Measurements from ENCODE around the gene ATP2B3.
A peak's percentile ranks its signal among the peaks of the same experiment; 100 is the strongest.

Gene ATP2B3

GRCh38 chrX:153504445-153505016 is 12.9 kb upstream of the ATP2B3 start:
- TF ChIP-seq POLR2AphosphoS5 (IDR thresholded peaks at IDR 0.05; ENCODE audit: low read depth, low read length) (no peak), TAF1 (IDR thresholded peaks at IDR 0.05; ENCODE audit: borderline replicate concordance, insufficient read depth, low read length) (no peak), REST (IDR thresholded peaks at IDR 0.05; ENCODE audit: insufficient read depth in 1 of 2, low read depth in 2 of 2, low read length in 2 of 2) (no peak), FOXP2 (optimal IDR thresholded peaks at IDR 0.05; ENCODE audit: borderline replicate concordance, extremely low read depth, extremely low read length, insufficient read depth) (no peak), SIN3A (IDR thresholded peaks at IDR 0.05; ENCODE audit: borderline replicate concordance, insufficient read depth, low read length) (no peak)

- TF ChIP-seq POLR2AphosphoS5 (IDR thresholded peaks at IDR 0.05; ENCODE audit: low read depth, low read length): no peak
- TF ChIP-seq FOXP2 (optimal IDR thresholded peaks at IDR 0.05; ENCODE audit: borderline replicate concordance, extremely low read depth, extremely low read length, insufficient read depth): no peak
- TF ChIP-seq SIN3A (IDR thresholded peaks at IDR 0.05; ENCODE audit: borderline replicate concordance, insufficient read depth, low read length): no peak
- no peak for TF ChIP-seq TAF1 (IDR thresholded peaks at IDR 0.05; ENCODE audit: borderline replicate concordance, insufficient read depth, low read length)
- no peak for TF ChIP-seq REST (IDR thresholded peaks at IDR 0.05; ENCODE audit: insufficient read depth in 1 of 2, low read depth in 2 of 2, low read length in 2 of 2)
These were observed 12.1 kb upstream of the ATP2B3 start for GRCh38 chrX:153505361-153505760.

- TF ChIP-seq REST (IDR thresholded peaks at IDR 0.05; ENCODE audit: insufficient read depth in 1 of 2, low read depth in 2 of 2, low read length in 2 of 2) (no peak), POLR2AphosphoS5 (IDR thresholded peaks at IDR 0.05; ENCODE audit: low read depth, low read length) (peak; percentile 49)
These were observed 9.8 kb upstream of the ATP2B3 start for GRCh38 chrX:153507484-153508178.

GRCh38 chrX:153509592-153509991 is 7.8 kb upstream of the ATP2B3 start:
- TF ChIP-seq TAF1 (IDR thresholded peaks at IDR 0.05; ENCODE audit: borderline replicate concordance, insufficient read depth, low read length) (no peak), POLR2AphosphoS5 (IDR thresholded peaks at IDR 0.05; ENCODE audit: low read depth, low read length) (no peak), FOXP2 (optimal IDR thresholded peaks at IDR 0.05; ENCODE audit: borderline replicate concordance, extremely low read depth, extremely low read length, insufficient read depth) (no peak), SIN3A (IDR thresholded peaks at IDR 0.05; ENCODE audit: borderline replicate concordance, insufficient read depth, low read length) (no peak), REST (IDR thresholded peaks at IDR 0.05; ENCODE audit: insufficient read depth in 1 of 2, low read depth in 2 of 2, low read length in 2 of 2) (no peak)

Measured in PFSK-1 (cell line).